ENCODE measurements around the gene ROBO2.

GRCh38 chr3:77541203-77541922, 501.5 kb downstream of the ROBO2 start:
- TF ChIP-seq CTCF (IDR thresholded peaks at IDR 0.05) (no peak), ZFX (IDR thresholded peaks at IDR 0.05; ENCODE audit: borderline replicate concordance) (no peak)

Data from 22Rv1 (cell line).